SKM-1 treated with dmso at 0.1 percent for 144 hours (cell line): Measurements from ENCODE around the gene XPC.
"Not testable (repeated sequence)": the region's sequence is repeated elsewhere in the genome, so short reads cannot be mapped to it uniquely, and the experiment has no call there.

Source experiments
- DNase-seq: peaks from one replicate; lab custom pipeline; 2025; ENCODE audit not compliant: unreplicated experiment; lab: John Stamatoyannopoulos, UW

XPC gene

DNA sequence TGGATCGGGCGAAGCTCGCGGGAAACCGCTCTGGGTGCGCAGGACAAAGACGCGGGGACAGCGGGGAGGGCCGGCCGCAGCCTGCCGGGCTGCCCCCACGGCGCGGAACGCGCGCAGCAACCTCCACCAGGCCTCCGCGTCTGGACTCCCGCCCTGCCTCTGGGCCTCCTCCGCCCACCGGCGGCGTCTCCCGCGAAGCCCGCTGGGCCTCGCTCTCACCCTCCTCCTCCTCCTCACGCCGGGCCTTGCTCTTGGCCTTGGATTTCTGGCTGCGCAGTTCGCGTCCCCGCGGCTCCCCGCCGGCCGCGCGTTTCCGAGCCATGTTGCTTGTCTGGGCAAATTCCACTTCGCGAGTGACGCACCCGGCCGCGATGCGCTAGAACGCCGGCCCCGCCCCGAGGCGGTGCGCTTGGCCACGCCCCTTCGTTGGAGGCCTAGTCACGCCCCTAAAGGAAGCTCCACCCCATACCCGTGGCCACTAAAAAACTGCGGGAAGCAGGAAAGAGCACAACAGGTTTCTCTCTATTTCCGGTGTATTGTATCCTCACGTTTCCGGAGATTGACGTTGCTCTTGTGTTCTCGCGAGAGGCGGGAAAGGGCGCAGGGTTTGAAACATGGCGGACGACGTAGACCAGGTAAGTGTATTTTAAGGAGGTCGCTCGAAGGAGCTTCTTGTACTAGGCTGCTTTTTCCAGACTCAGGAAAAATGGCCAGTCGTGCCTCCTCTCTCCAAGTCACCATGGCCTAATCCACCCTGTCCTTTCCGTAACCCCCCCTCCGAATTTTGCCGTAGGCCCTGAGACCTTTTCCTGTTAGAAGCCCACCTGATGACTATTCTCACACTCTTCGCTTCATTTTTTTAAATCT is at the start of gene XPC, which contains the start of gene LSM3:
XPC (minus strand) TSS at position 355 of the 867 bp plus-strand sequence; CDS start at position 322, 33 bp downstream.
LSM3 (plus strand) TSS at position 571 of the 867 bp plus-strand sequence; CDS start at position 615, 44 bp downstream.
- DNase-seq, result peak; percentile 98

DNA sequence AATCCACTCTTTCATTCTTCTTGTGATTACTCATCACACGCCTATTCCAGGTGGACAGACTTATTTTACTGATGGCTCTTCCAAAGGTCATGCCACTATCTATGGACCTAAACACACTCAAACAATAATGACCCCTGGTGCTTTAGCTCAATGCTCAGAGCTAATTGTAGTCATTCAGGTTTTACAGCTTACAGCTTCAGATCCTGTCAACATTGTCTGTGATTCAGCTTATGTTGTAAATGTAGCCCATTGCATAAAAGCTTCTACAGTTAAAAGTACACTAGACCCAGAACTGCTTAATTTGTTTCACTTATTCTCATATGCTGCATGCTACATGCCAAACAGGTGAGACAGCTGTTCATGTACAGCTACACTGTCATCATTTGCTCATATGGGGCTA is 49.5 kb upstream of the XPC start:
- no peak for DNase-seq

DNA sequence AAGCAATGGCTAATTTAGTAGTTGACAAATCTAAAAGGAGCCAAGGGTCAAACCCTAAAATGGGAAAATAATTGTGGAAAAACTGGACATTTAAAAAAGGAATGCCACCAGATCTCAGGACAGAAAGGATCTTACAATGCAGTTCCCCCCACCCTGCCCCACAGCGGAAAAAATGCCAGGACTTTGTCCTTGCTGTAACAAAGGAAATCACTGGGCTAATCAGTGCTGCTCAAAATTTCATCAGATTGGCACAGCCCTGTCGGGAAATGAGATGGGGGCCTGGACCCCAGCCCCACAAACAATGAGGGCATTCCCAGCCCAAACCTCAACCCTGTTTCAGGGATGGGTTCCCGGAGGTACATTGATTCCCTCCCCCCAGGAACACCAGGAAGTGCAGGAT is 48.0 kb upstream of the XPC start:
- not testable (repeated sequence) for DNase-seq

DNA sequence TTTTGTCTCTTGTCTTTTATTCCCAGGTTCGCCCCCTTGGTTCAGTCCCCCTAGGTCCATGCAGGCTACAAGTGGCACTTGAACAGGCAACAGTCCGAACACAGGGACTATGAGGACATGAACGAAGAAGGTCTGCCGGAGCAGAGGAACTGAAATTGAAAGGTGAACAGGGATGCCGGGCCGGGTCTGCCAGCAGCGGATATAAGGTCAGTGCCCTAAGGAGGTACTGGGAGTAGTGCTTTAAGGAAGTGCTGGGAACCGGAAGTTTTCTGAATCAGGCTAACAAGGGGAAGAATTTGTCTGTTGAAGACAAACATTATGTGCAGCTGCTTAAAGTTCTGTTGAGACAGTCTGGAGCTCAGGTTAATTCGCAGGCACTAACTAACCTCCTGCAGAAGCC is 47.0 kb upstream of the XPC start:
- DNase-seq, result no peak

DNA sequence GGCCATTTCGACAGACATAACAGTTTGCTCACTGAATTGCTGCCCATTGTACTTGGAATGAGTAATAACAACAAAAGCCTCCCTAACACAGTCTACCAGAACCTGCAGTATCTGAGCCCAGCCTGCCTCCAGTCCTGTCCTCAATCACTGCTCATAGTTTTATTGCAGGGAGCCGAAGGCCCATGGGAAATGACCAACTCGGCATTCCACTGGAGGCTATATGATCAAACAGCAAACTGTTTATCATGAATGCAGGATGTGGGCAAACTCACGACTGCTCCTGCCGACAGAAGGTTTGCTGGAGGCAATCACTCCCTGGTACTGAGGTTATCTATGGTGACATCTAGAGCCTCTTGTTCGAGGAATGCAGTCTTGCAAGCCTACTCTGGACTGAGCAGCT is 46.5 kb upstream of the XPC start:
- DNase-seq, result no peak

DNA sequence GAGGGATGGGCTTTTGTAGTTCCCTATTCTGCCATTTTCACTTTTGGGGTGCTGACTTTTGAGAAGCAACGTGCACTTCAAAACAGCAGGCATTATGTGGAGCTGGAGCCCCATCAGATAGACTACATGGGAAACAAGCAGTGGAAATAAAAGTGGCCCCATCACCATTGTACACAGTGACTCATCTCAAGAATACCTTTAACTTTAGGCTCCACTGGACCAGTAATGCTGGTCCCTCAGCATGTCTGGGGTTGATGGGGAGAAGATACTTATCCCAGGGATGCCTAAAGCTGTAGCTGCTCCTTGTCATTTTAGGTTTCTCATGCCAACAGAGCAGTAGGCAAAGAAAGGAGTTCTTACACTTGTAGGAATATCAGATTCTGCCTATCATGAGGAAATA is 45.2 kb upstream of the XPC start:
- no peak for DNase-seq

DNA sequence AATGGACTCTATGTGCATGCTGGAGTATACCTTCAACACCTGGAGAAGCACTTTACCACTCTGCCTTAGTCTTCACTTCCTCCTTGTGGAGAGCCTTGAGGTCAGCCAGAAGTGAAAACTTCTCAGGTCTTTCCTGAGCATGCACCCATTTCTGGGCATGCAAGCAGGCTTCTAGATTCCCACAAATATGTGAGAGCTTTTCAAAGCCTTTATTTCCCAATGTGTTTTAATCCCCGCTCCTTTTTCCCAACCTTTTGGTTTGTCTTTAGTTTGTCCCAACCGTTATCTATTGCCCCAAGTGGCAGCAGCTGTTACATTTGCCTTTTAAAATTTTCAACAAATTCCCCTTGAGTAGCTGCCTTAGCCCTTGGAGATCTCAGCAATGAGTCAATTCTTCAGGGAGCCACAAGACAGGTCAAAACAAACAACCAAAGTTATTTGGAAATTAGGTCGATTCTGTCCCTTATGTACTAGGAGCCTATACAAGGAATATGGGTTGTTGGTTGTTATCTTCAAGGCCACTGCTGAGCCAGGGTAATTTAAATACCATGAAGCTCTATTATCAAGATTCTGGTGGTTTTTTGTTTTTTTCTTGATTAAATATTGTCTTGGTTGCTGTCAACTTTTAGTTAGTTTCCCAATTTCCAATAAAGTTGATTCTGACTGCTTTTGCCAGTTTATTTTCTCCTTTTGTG is 44.6 kb upstream of the XPC start:
- DNase-seq, result no peak

DNA sequence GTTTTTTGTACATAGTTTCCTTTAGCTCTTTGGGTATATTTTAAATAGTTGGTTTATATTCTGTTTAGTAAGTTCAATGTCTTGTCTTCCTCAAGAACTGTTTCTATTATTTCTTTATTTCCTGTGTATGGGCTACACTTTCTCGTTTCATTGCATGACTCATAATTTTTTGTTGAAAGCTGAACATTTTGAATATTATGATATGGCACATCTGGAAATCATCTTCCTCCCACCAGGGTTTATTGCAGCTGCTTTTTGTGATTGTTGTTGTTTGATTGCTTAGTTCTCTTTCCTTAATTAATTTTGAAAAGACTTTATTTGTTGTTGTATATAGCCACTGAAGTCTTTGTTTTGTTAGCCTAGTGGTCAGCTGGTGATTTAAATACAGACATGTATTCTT is 44.1 kb upstream of the XPC start:
- no peak for DNase-seq

DNA sequence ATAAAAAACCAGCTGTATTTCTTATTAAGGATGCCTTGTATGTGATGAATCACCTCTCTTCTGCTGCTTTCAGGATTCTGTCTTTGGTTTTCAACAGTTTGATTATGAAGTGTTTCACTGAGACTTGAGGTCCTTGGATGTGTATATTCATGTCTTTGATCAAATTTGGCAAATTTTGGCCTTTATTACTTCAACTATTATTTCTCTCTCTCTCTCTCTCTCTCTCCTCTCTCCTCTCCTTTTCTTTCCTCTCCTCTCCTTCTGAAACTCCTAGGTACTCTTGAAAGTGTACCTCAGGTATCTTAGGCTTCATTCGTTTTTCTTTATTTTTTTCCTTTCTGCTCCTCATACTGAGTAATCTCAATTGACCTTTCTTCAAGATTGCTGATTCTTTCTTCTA is 43.5 kb upstream of the XPC start:
- DNase-seq, result no peak

DNA sequence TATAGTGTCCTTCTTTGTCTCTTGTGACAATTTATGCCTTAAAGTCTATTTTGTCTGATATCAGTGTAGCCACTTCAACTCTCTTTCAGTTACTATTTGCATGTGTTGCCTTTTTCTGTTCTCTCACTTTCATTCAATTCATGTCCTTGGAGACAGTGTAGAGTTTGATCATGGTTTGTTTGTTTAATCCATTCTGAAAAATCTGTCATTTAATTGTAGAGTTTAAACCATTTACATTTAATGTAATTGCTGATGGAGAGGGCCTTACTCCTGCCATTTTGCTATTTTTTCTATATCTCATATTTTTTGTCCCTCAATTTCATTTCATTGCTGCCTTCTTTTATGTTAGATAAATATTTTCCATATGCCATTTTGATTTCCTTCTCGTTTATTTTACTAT is 42.5 kb upstream of the XPC start:
- DNase-seq, result no peak

DNA sequence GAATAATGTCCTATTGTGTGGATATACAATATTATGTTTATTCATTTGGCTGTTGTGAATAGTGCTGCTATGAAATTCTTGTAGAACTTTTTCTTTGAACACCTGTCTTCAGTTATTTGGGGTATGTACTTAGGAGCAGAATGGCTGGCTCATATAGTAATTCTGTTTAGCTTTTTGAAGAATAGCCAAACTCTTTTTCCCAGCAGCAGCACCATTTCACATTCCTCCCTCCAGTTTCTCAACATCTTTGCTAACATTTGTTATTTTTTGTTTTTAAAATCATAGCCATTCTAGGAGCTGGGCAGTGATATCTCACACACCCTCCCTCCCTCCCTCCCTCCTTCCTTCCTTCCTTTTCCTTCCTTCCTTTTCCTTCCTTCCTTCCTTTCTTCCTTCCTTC is 40.0 kb upstream of the XPC start:
- DNase-seq, result no peak

DNA sequence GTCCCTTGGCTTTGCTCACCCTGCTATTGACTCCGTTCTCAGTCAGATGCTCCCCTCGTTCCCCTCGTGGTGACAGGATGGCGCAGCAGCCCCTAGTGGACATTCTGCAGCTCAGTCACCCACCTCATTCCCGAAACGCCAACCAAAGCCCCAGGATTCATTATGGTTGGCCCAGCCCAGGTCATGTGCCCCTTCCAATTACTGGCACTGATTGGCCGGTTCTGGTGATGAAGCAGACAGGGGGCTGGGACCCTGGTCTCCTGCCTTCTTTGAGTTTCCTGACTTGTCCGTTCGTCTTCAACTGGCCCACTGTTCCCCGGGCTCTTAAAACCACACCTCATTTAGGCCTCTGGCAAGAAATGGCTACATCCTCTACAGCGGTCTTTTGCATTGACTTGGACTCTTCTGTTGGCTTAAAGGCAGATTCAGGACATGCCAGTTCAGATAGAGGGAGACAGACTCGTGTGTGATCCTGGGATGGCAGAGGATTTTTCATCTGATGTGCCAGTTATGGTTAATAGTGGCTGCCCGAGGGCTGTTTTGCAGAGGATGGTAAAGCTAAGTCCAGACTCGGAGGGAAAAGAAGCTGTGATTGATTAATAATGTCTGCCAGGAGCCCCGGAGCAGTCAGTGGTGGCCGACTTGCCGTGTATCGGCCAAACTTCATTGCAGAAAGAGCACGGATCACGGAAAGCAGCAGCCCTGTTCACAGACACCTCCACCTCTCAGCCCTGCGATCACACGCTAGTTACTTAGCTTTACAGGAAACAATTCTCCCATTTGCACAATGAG is 38.1 kb upstream of the XPC start:
- no peak for DNase-seq

DNA sequence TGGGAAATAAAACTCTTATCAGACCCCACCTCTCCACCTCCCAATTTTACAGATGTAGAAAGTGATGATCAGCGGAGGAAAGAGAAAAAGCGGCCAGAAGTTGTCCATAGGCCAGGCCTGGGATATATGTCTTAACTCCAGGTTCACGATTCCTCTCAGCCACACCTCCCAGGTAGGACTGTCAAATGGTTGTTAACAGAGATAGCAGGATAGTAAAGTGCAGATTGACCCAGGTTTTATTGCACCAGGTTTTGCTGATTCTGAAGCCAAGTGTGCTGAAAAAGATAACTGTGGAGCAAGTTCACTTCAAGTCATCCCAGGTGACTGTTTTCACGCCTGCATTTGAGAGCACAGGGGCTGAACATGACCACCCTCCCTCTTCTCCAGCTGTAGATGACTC is 36.4 kb upstream of the XPC start:
- no peak for DNase-seq

DNA sequence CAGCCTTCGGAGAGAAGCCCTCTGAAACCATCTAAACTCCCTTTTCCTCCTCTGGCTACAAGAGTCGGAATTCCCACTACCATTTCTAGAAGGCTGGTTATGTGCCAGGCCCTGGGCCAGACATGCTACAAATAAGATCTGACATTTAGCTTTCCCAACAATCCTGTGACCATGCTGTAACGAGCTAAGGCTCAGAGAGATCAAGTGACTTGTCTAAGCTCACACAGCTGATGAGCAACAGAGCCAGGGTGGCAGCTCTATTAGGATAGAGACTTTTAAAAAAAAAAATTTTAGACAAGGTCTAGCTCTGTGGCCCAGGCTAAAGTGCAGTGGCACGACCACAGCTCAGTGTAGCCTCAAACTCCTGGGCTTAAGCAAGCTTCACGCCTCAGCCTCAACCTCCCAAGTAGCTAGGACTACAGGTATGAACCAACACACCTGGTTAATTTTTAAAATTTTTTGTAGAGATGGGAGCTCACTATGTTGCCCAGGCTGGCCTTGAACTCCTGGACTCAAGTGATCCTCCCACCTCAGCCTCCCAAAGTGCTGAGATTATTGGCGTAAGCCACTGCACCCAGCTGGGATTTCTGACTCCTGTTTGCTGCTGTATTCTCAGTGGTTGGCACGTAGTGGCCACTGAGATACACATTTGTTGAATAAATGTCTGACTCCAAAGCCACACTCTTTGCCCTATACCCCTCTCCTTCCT is 34.8 kb upstream of the XPC start:
- no peak for DNase-seq

DNA sequence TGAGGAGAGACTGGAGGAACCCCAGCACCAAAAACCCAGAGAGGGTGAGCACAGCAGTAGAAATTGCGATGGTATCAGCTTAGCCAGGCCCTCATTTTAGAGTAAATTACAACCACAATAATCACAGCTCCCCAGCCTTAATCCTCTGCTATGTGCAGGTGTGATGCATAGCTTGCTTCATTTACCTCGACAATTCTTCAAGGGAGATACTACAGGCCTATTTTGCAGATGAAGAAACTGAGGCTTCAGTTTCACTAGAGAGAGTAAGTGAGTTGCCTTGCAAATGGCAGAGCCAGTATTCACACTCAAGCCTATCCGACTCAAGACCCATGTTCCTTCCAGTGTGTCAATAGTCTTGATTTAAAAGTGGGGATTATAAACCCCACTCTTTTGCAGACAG is 33.6 kb upstream of the XPC start:
- DNase-seq, result no peak

DNA sequence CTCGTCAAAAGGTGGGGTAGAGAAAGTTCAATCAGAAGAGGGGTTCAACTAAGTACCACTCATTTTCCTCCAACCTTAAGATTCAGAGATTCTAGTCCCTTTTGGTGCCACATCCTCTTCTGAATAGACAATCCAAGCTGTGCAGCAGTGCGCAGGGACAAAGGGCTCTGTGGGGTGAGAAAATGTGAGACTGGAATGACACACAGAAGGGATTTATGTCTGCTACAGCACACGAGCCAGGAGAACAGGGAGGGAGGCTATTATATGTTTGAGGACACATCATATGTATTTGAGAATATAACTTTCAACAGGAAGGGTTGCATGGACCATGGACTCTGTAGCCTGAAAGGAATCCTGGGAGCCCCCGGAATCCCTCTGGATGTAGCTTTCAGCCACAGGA is 33.2 kb upstream of the XPC start:
- DNase-seq, result no peak

DNA sequence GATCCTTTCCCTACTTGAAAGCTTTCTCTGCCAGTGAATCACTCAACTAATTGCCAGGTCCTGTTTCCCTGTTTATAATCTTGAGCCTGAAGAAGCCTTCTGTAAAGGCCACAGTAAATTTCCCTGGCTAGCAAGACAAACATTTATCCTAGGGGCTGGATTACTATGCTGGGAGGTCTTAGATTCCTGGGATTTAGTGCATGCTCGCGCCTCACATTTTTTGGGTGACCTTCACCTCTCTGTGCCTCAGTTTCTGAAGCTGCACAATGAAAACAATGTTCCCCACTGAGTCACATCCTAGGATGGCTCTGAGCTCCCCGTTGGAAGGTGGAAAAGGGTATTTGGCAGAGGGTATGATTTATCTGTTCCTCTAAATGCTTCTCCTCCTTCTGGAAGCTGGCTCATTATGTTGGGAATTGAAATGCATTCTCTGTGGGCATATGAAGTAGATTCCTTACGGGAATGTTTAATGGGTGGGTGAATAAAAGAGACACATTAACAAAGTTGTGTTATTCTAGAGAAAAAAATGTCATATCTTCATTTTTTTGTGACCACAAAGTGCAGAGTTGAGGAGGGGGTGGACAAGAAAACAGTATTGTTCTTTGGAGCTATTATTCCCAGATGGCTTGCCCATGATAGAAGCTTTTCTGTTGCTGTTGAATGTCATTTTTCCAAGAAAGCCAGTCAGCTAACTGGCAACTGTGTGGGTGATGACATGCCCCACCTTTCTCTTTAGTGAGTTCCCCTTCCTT is 32.6 kb upstream of the XPC start:
- no peak for DNase-seq

DNA sequence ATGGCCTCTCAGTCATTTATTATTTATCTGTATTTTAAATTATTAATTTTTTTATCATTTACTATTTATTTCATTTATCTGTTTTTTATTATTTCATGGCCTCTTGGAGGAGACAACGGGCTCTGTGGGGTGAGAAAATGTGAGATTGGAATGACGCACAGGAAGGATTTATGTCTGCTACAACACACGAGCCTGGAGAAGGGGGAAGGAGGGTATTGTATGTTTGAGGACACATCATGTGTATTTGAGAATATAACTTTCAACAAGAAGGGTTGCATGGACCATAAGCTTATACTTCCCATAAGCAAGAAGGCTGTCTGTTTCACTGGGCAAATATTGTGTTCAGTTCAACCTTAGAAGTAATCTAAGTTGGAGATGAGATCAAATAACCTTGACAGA is 31.9 kb upstream of the XPC start:
- no peak for DNase-seq

DNA sequence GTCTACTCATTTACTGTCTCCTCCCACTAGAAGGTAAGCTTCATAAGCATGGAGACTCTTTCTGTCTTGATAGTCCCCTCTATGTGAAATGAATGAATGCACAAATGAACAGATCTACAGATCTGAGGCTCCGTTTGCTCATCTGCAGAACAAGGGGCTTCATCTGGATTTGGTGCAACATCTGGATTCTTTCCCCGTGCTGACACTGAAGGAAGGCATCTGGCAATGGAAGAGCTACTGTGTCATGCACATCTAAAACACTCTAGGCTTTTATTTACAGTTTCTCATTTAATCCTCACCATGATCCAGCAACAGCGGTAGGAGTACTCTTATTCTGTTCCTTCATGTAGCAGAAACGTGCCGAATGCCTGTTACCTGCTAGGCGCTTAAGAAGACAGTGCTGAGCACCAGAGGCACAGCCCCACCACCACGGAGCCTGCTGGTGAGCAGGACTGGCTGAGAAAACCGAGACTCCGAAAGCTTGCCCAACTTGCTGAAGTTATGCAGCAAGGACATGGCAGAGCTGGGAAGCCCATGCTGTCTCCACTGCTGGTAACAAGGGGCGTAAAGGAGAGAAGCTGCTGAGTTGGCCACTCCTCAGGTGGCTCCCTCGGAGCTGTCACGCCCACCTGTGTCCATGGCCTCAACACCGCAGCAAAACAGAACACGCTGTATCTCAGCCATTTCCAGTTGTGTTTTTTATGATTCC is 31.3 kb upstream of the XPC start:
- no peak for DNase-seq

DNA sequence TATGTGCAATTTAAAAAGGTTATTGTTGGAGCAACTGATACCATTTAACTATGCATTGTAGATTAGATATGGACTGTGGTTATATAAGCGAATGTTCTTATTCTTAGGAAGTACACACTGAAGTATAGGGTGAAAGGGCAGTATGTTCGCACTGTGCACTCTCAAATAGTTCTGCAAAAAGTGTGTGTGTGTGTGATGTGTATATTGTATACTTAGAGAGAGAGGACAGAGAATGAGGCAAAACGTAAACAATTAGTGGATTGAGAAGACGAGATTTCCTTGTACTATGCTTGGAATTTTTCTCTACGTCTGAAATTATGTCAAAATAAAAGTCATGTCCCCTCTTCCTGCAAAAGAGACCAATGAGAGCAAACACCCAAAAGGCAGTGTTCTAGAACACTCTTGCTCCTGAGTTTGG is 30.6 kb upstream of the XPC start:
- DNase-seq, result no peak
